ENCODE data around the gene ADK. TPM values are rescaled to one million over a fixed set of nuclear protein-coding genes. Genes with fewer than 3 reads are reported as not detected.

The ADK gene
- total and polyA plus RNA-seq, 2 of the 4 experiments (the other 2 are of a cell fraction) = 30.6 to 40.9 TPM

- Histone ChIP-seq H3K36me3 (ENCODE audit: control insufficient read depth, insufficient read depth, low read length) (peaks cover 5% of the 10 kb centered on the region), H2BK5ac (ENCODE audit: low read depth, low read length, poor library complexity, severe bottlenecking) (no peak overlapping the region), H2AFZ (replicated peaks; ENCODE audit: low read length, poor library complexity) (no peak overlapping the region), H2AK9ac (replicated peaks; ENCODE audit: low read depth, low read length, poor library complexity) (no peak overlapping the region), H3K4me2 (ENCODE audit: low read depth, low read length) (no peak overlapping the region), H4K20me1 (ENCODE audit: insufficient read depth, low read length) (no peaks in the 10 kb centered on the region), H3K9ac (ENCODE audit: low read depth, low read length) (no peak overlapping the region), H3K4me3 (ENCODE audit: insufficient read depth, low read depth, low read length) (no peak overlapping the region), H3K56ac (ENCODE audit: extremely low read depth, insufficient read depth, low read length) (no peak overlapping the region), H3K18ac (ENCODE audit: low read depth, low read length) (no peak overlapping the region), H3K23ac (ENCODE audit: low read depth, low read length) (no peak overlapping the region), H4K8ac (ENCODE audit: low read depth in 2 of 2, low read length in 2 of 2) (no peak overlapping the region), H4K91ac (ENCODE audit: insufficient read depth, low read depth, low read length) (no peak overlapping the region), H2BK20ac (ENCODE audit: low read depth, low read length) (no peak overlapping the region), H3K14ac (replicated peaks; ENCODE audit: low read depth, low read length) (no peak overlapping the region), H2BK15ac (ENCODE audit: low read depth, low read length) (no peak overlapping the region), H3K9me3 (ENCODE audit: control insufficient read depth, insufficient read depth, low read length) (peaks cover 7% of the 10 kb centered on the region), H3K9me1 (ENCODE audit: insufficient read depth, low read length) (no peaks in the 10 kb centered on the region), H2BK120ac (ENCODE audit: low read depth, low read length) (no peak overlapping the region), H3K79me1 (ENCODE audit: low read depth in 1 of 2, low read length in 2 of 2) (no peaks in the 10 kb centered on the region; a peak in 1 of 4 replicates), H3K27me3 (ENCODE audit: control insufficient read depth, insufficient read depth, low read length) (no peaks in the 10 kb centered on the region), H3K4ac (ENCODE audit: low read depth, low read length) (no peak overlapping the region), H3K4me1 (ENCODE audit: control insufficient read depth, insufficient read depth, low read length) (no peaks in the 10 kb centered on the region), H2AK5ac (ENCODE audit: low read depth, low read length) (no peak overlapping the region), H4K5ac (ENCODE audit: low read depth, low read length) (no peak overlapping the region), H3K27ac (ENCODE audit: insufficient read depth, low read length) (no peak overlapping the region)
- WGBS, 2 experiments (ENCODE audit: extremely low coverage in 2 of 2, insufficient read length in 1 of 2) = no CpG with 5 or more reads among the region's 3 CpGs
- DNase-seq (no peak), ATAC-seq (ENCODE audit: low read depth) (no peak)
- POLR2A ChIA-PET (ENCODE audit: unreplicated experiment) = no interaction called here
- BruUV-seq (replicated peaks) = no TSS peak
- CTCF ChIA-PET = no interaction called here
- dilution Hi-C loops (cut with HindIII; ENCODE audit: low sequenced_read_pairs, unreplicated experiment) (no loop called here), in situ Hi-C loops (cut with MboI; ENCODE audit: low sequenced_read_pairs) (no loop called here), intact Hi-C loops (cut with micrococcal nuclease) (no loop called here)
- TF ChIP-seq CHD1 (IDR thresholded peaks at IDR 0.05; ENCODE audit: low read depth, low read length) (no peak), RFX5 (IDR thresholded peaks at IDR 0.05; ENCODE audit: low read depth, low read length) (no peak), CEBPB (IDR thresholded peaks at IDR 0.05; ENCODE audit: low read depth, low read length) (no peak), BHLHE40 (IDR thresholded peaks at IDR 0.05; ENCODE audit: low read depth, low read length) (no peak), FOS (IDR thresholded peaks at IDR 0.05; ENCODE audit: low read depth, low read length) (no peak), POLR2A (IDR thresholded peaks at IDR 0.05; ENCODE audit: low read depth, low read length) (no peak), MAZ (IDR thresholded peaks at IDR 0.05; ENCODE audit: borderline replicate concordance, low read depth, low read length) (no peak), NFE2L2 (IDR thresholded peaks at IDR 0.05; ENCODE audit: low read depth, low read length) (no peak), RAD21 (IDR thresholded peaks at IDR 0.05; ENCODE audit: low read length) (no peak), USF2 (IDR thresholded peaks at IDR 0.05; ENCODE audit: low read depth, low read length) (no peak), RCOR1 (IDR thresholded peaks at IDR 0.05; ENCODE audit: insufficient replicate concordance, low read length) (no peak), SMC3 (IDR thresholded peaks at IDR 0.05; ENCODE audit: low read depth, low read length) (no peak), MXI1 (IDR thresholded peaks at IDR 0.05; ENCODE audit: borderline replicate concordance, low read depth, low read length) (no peak), MAFK (IDR thresholded peaks at IDR 0.05; ENCODE audit: low read depth, low read length) (no peak)
- TF ChIP-seq, protein P1, sequence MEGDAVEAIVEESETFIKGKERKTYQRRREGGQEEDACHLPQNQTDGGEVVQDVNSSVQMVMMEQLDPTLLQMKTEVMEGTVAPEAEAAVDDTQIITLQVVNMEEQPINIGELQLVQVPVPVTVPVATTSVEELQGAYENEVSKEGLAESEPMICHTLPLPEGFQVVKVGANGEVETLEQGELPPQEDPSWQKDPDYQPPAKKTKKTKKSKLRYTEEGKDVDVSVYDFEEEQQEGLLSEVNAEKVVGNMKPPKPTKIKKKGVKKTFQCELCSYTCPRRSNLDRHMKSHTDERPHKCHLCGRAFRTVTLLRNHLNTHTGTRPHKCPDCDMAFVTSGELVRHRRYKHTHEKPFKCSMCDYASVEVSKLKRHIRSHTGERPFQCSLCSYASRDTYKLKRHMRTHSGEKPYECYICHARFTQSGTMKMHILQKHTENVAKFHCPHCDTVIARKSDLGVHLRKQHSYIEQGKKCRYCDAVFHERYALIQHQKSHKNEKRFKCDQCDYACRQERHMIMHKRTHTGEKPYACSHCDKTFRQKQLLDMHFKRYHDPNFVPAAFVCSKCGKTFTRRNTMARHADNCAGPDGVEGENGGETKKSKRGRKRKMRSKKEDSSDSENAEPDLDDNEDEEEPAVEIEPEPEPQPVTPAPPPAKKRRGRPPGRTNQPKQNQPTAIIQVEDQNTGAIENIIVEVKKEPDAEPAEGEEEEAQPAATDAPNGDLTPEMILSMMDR (conservative IDR thresholded peaks at IDR 0.05; ENCODE audit: low read depth, low read length) = no peak
- TF ChIP-seq, protein P2, sequence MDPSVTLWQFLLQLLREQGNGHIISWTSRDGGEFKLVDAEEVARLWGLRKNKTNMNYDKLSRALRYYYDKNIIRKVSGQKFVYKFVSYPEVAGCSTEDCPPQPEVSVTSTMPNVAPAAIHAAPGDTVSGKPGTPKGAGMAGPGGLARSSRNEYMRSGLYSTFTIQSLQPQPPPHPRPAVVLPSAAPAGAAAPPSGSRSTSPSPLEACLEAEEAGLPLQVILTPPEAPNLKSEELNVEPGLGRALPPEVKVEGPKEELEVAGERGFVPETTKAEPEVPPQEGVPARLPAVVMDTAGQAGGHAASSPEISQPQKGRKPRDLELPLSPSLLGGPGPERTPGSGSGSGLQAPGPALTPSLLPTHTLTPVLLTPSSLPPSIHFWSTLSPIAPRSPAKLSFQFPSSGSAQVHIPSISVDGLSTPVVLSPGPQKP (IDR thresholded peaks at IDR 0.05; ENCODE audit: borderline replicate concordance, low read depth, low read length) = no peak
These were observed 520.7 kb downstream of the ADK start for GRCh38 chr10:74671716-74672115.

All from IMR-90 (cell line).